ENCODE measurements around the gene ZCCHC4.

- TF ChIP-seq REST (IDR thresholded peaks at IDR 0.05; ENCODE audit: insufficient read depth in 1 of 2, low read depth in 2 of 2, low read length in 2 of 2) (no peak), POLR2AphosphoS5 (IDR thresholded peaks at IDR 0.05; ENCODE audit: low read depth, low read length) (no peak), FOXP2 (optimal IDR thresholded peaks at IDR 0.05; ENCODE audit: borderline replicate concordance, extremely low read depth, extremely low read length, insufficient read depth) (no peak), SIN3A (IDR thresholded peaks at IDR 0.05; ENCODE audit: borderline replicate concordance, insufficient read depth, low read length) (no peak), TAF1 (IDR thresholded peaks at IDR 0.05; ENCODE audit: borderline replicate concordance, insufficient read depth, low read length) (no peak)
Measured at GRCh38 chr4:25346913-25347312, 34.3 kb downstream of the ZCCHC4 start.
